Activated T-cell treated with anti-CD3 and anti-CD28 coated beads, Interleukin-2, amount 50 U/mL, for 72 hours (primary cell): ENCODE results near the gene XPNPEP3. TPM values are rescaled to one million over a fixed set of nuclear protein-coding genes. Genes with fewer than 3 reads are reported as not detected.
"Not testable (repeated sequence)": the region's sequence is repeated elsewhere in the genome, so short reads cannot be mapped to it uniquely, and the experiment has no call there.

Source experiments
- ATAC-seq, 2 donors: fragments of 150-1000 bp; cut with Tn5 transposase; replicated peaks in 1 of 2; 2 replicates each; pipeline ENCODE4 v1.10.0; 2021; ENCODE audit warnings: moderate library complexity in 2 of 2, mild to moderate bottlenecking in 1 of 2
- DNase-seq, 2 donors: peaks; one replicate each; pipeline ENCODE4 v3.0.0; 2021 to 2022; ENCODE audit warnings: mixed read lengths in 1 of 2
- H3K27ac Mint-ChIP-seq: one replicate; pipeline ENCODE4 v1.8.0; 2022; ENCODE audit warnings: mild to moderate bottlenecking, moderate library complexity, mixed read lengths
- H3K27me3 Mint-ChIP-seq: one replicate; pipeline ENCODE4 v1.8.0; 2022; ENCODE audit warnings: low read depth, mixed read lengths
- H3K36me3 Mint-ChIP-seq, 2 donors: one replicate each; pipeline ENCODE4 v1.8.0; 2022; ENCODE audit warnings: mixed read lengths in 2 of 2, mild to moderate bottlenecking in 1 of 2; ENCODE audit not compliant: insufficient read depth in 2 of 2
- H3K4me1 Mint-ChIP-seq: one replicate; pipeline ENCODE4 v1.8.0; 2022; ENCODE audit warnings: low read depth, mixed read lengths
- H3K4me3 Mint-ChIP-seq, 2 donors: one replicate each; pipeline ENCODE4 v1.8.0; 2022; ENCODE audit warnings: mild to moderate bottlenecking in 2 of 2, mixed read lengths in 2 of 2, moderate library complexity in 2 of 2
- H3K9me3 Mint-ChIP-seq, 2 donors: one replicate each; pipeline ENCODE4 v1.8.0; 2022; ENCODE audit warnings: mixed read lengths in 2 of 2
- total RNA-seq, 2 donors: library from RNA; stranded (reverse); gene quantifications; one replicate each; pipeline ENCODE4 v1.2.3, GENCODE V29; 2022

The XPNPEP3 gene
- total RNA-seq = 10 to 100 TPM; 19.5 to 22.5 TPM

DNA sequence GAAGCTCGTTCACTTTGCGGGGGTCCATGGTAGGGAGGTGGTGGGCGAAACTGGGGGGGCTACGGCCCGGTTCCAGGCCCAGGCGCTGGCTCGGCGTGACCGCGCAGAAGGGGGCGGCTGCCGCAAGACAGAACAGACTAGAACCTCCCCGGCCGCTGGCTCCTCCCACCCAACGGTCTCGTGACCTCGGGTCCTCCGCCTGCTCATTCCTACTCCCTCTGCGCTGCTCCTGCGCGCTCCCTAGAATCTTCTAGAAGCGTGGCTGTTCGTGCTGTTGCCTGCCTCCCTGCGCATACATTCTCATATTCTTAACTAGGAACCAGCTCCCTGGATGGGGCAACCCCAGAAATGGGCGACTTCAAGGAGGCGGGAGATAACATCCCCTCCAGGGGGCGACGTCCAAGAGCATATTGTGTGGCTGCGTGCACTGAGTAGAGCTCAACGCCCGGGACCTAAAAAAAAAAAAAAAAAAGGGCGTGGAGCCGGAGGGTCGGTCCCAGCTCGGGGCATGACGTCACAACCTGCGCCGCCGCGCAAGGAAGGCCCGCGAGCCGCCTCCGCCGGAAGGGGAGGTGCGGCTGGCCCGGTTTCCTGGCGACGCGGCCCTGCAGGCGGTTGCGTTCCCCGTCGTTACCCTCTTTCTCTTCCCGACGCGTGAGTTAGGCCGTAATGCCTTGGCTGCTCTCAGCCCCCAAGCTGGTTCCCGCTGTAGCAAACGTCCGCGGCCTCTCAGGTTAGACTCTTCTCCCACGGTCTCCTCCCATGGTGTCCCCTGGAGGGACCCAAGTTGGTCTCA lies at the start of gene XPNPEP3, which contains the start of gene ST13:
TSS of gene XPNPEP3 (plus strand) at position 636 of the 796 bp plus-strand sequence. CDS start at position 670, 34 bp downstream.
TSS of gene ST13 (minus strand) at position 127 of the 796 bp plus-strand sequence. CDS start at position 28, 99 bp downstream.
- H3K9me3 Mint-ChIP-seq = no peaks in the 10 kb centered on the region
- H3K36me3 Mint-ChIP-seq = peaks cover 3 to 9% of the 10 kb centered on the region in 2 donors
- peak within 1 kb of the TSS; percentile 95 to 99 for H3K4me3 Mint-ChIP-seq
- H3K27ac Mint-ChIP-seq = peak within 1 kb of the TSS; percentile 96
- peak; percentile 97 to 98 for DNase-seq
- ATAC-seq = peak; percentile 93 to 94
- H3K4me1 Mint-ChIP-seq = peaks cover 49% of the 10 kb centered on the region
- H3K27me3 Mint-ChIP-seq = no peaks in the 10 kb centered on the region

- H3K27me3 Mint-ChIP-seq = no peaks in the 10 kb centered on the region
- ATAC-seq = no peak
- peaks cover 28% of the 10 kb centered on the region for H3K4me1 Mint-ChIP-seq
- peak overlapping the region; percentile 9 for H3K27ac Mint-ChIP-seq
- no peak overlapping the region for H3K4me3 Mint-ChIP-seq
- DNase-seq = no peak
- no peaks in the 10 kb centered on the region for H3K9me3 Mint-ChIP-seq
- peaks cover 0 to 12% of the 10 kb centered on the region in 2 donors for H3K36me3 Mint-ChIP-seq
These were observed 48.7 kb upstream of the XPNPEP3 start for GRCh38 chr22:40808018-40808841.

DNA sequence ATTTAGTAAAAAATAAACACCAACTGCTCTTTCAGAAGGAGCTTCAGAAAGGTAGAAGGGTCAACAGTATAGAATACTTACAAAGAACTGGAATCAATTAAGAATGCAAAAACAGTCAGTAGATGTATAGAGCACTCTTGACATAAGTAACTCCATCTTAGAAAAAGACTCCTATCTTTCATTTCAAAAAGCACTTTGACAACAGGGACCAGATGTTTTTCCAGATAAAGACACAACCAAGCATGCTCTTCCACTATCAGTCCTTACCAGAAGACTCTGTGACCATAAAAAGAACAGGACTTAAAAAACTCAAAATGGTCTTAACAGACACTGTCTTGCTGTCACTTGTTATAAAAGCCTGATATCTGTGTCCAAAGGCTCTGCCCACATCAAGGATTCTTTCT lies 43.0 kb upstream of the XPNPEP3 start:
- Mint-ChIP-seq H3K4me3 (no peak overlapping the region), H3K27me3 (no peaks in the 10 kb centered on the region)

DNA sequence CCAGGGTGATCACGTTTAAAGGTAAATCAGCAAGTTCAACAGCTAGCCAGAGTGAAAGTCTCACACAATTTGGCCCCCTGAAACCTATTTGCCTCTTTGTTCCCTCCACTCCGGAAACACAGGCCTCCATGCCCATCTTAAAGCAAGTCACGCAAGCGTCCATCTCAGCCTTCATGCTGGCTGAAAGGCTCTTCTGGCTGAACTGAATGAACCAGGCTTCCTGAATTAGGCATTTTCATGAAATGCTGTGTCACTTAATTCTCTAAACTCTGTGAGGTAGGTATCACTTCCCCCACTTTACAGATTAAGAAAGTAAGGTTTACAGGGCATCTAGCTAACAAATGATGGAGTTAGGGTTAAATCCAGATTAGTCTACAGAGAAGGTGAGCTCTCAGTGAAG lies 39.2 kb upstream of the XPNPEP3 start:
- H3K27ac Mint-ChIP-seq = peak overlapping the region; percentile 71
- DNase-seq (no peak), ATAC-seq (no peak)
- peaks cover 45% of the 10 kb centered on the region for H3K4me1 Mint-ChIP-seq
- H3K9me3 Mint-ChIP-seq = no peaks in the 10 kb centered on the region
- H3K4me3 Mint-ChIP-seq = peak overlapping the region; percentile 88 to 96
- H3K36me3 Mint-ChIP-seq = peaks cover 7 to 8% of the 10 kb centered on the region in 2 donors
- no peaks in the 10 kb centered on the region for H3K27me3 Mint-ChIP-seq

More for the DNA sequence above, 43.0 kb upstream of the XPNPEP3 start:
- Mint-ChIP-seq H3K27ac (no peak overlapping the region), H3K9me3 (no peaks in the 10 kb centered on the region), H3K36me3 (peaks cover 7 to 15% of the 10 kb centered on the region in 2 donors), H3K4me1 (peaks cover 51% of the 10 kb centered on the region)
- DNase-seq = no peak
- ATAC-seq = no peak

GRCh38 chr22:40818192-40818746 lies 38.7 kb upstream of the XPNPEP3 start:
- no peak for DNase-seq
- peaks cover 7 to 8% of the 10 kb centered on the region in 2 donors for H3K36me3 Mint-ChIP-seq

GRCh38 chr22:40818747-40819598 lies 38.0 kb upstream of the XPNPEP3 start, which contains the start of gene SLC25A17:
Gene SLC25A17 (minus strand): TSS chr22:40819346. CDS start chr22:40819248, 98 bp downstream.
- H3K9me3 Mint-ChIP-seq = no peaks in the 10 kb centered on the region
- H3K27me3 Mint-ChIP-seq = no peaks in the 10 kb centered on the region
- peaks cover 45% of the 10 kb centered on the region for H3K4me1 Mint-ChIP-seq
- H3K36me3 Mint-ChIP-seq = peaks cover 7 to 8% of the 10 kb centered on the region in 2 donors
- ATAC-seq (peak; percentile 90 to 92), DNase-seq (peak; percentile 91 to 92)
- peak within 1 kb of the TSS; percentile 88 to 96 for H3K4me3 Mint-ChIP-seq
- H3K27ac Mint-ChIP-seq = peak within 1 kb of the TSS; percentile 85

More at GRCh38 chr22:40818192-40818746, 38.7 kb upstream of the XPNPEP3 start:
- H3K27me3 Mint-ChIP-seq = no peaks in the 10 kb centered on the region
- peak overlapping the region; percentile 88 to 96 for H3K4me3 Mint-ChIP-seq
- peak overlapping the region; percentile 85 for H3K27ac Mint-ChIP-seq
- peaks cover 45% of the 10 kb centered on the region for H3K4me1 Mint-ChIP-seq
- H3K9me3 Mint-ChIP-seq = no peaks in the 10 kb centered on the region
- peak in 1 of 2 donors; percentile 1 for ATAC-seq

DNA sequence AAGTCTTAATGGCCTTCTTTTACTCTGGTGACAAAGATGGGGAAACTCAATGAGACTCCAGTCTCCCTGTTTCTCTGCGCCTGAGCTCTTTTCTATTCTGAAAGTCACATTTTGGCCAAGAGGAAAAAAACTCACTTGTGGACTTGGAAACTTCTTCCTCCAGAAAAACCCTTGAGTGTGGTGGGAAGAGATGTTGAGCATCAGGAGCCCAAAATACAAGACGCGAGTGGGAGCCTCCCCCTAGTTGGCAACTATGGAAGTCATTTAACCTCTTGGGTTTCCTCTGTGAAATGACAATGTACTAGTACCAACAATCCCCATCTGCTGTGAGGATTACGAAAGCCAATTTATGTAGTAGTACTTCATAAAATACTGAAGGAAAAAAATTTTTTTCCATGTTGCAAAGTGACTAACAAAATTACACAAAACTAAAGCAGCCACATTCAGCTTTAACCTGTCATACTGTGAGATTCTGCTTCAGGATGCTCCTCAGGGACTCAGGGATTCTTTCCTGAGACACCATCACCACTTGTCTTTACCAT lies 37.3 kb upstream of the XPNPEP3 start:
- Mint-ChIP-seq H3K27ac (peak overlapping the region; percentile 72), H3K36me3 (peaks cover 7 to 8% of the 10 kb centered on the region in 2 donors), H3K4me3 (peak overlapping the region; percentile 88 to 96), H3K9me3 (no peaks in the 10 kb centered on the region), H3K4me1 (peaks cover 45% of the 10 kb centered on the region), H3K27me3 (no peaks in the 10 kb centered on the region)
- DNase-seq (no peak), ATAC-seq (peak in 1 of 2 donors; percentile 21)

GRCh38 chr22:40823426-40823825 lies 33.5 kb upstream of the XPNPEP3 start:
- Mint-ChIP-seq H3K27me3 (no peaks in the 10 kb centered on the region), H3K36me3 (peaks cover 2% of the 10 kb centered on the region in 2 donors), H3K4me1 (peaks cover 14% of the 10 kb centered on the region), H3K27ac (no peak overlapping the region), H3K9me3 (no peaks in the 10 kb centered on the region), H3K4me3 (no peak overlapping the region)
- no peak for ATAC-seq
- DNase-seq = no peak

- not testable (repeated sequence) for H3K4me3 Mint-ChIP-seq, H3K36me3 Mint-ChIP-seq, H3K27me3 Mint-ChIP-seq, ATAC-seq, H3K4me1 Mint-ChIP-seq, H3K27ac Mint-ChIP-seq, H3K9me3 Mint-ChIP-seq, DNase-seq
These were observed 30.7 kb upstream of the XPNPEP3 start for GRCh38 chr22:40826292-40826691.

- ATAC-seq = no peak
- no peak overlapping the region for H3K27ac Mint-ChIP-seq
- no peaks in the 10 kb centered on the region for H3K9me3 Mint-ChIP-seq
- H3K4me3 Mint-ChIP-seq = no peak overlapping the region
- no peaks in the 10 kb centered on the region for H3K4me1 Mint-ChIP-seq
- H3K36me3 Mint-ChIP-seq = peaks cover 2 to 10% of the 10 kb centered on the region in 2 donors
- H3K27me3 Mint-ChIP-seq = no peaks in the 10 kb centered on the region
- no peak for DNase-seq
These were observed 29.8 kb upstream of the XPNPEP3 start for GRCh38 chr22:40826984-40827741.

DNA sequence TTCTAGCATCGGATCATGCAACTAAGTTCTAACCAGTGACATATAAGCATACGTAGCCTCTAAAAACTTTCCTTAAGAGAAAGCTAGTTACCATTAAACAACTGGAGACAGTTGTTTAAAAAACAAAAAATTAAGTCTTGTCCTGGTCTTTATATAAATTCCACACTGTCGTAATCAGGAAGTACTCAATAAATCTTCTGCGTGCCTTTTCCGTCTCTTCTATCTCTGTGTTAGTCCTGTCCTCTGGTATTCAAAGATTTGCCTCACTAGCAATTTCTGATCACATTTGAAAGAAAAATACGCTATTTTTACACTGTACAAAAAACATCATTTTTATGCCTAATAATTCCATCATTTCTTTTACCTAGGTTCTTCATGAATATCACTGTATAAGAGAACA lies 27.8 kb upstream of the XPNPEP3 start:
- Mint-ChIP-seq H3K27ac (no peak overlapping the region), H3K36me3 (peaks cover 3 to 15% of the 10 kb centered on the region in 2 donors)

More for the DNA sequence above, 27.8 kb upstream of the XPNPEP3 start:
- no peaks in the 10 kb centered on the region for H3K9me3 Mint-ChIP-seq
- no peaks in the 10 kb centered on the region for H3K27me3 Mint-ChIP-seq
- DNase-seq (no peak), ATAC-seq (no peak)
- H3K4me3 Mint-ChIP-seq = no peak overlapping the region
- H3K4me1 Mint-ChIP-seq = no peaks in the 10 kb centered on the region
